Kasumi-1 (cell line): ENCODE results near the gene AKAP11.

ENCODE experiments used
- DNase-seq, 2 experiments: peaks; one replicate each; lab custom pipeline; 2025; lab: John Stamatoyannopoulos, UW

AKAP11 gene

GRCh38 chr13:42337808-42338600 lies 66.1 kb downstream of the AKAP11 start:
- no peak for DNase-seq

- no peak for DNase-seq
Measured at GRCh38 chr13:42345367-42345766, 73.4 kb downstream of the AKAP11 start.

DNA sequence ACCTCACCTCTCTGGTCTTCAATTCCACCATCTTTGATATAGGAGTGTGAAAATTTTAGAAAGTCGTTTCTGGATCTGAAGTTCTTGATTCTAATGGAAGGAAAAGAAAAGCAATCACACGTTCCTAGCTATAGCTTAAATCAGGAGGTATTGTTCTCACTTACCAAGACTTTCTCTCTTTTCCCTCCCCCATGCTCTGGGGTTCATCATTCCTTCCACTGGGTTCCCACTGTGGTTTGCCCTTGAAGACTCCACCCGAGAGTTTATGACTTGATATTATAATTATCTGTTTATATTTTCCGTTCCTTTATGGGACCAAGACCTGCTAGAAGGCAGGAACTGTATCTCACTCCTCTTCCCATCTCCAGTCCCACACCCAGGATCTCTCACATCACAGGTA lies 76.6 kb downstream of the AKAP11 start:
- DNase-seq, result no peak

DNA sequence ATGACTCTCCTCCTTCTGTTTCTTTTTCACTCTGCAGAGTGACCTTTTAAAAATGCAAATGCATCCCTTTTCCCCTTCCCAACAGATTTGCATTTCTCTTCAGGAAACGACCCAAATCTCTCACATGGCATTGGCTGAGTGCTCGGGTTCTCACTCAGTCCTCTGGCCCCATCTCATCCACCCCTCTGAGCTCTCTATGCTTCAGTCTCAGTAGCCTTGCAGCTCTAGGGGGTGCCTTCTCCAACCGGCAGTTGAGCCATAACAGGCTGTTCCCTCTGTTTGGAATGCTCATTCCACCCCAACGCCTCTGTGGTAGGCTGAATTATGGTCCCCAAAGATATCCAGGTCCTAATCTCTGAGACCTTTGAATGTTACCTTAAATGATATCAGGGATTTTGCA lies 78.2 kb downstream of the AKAP11 start:
- DNase-seq, result no peak

DNA sequence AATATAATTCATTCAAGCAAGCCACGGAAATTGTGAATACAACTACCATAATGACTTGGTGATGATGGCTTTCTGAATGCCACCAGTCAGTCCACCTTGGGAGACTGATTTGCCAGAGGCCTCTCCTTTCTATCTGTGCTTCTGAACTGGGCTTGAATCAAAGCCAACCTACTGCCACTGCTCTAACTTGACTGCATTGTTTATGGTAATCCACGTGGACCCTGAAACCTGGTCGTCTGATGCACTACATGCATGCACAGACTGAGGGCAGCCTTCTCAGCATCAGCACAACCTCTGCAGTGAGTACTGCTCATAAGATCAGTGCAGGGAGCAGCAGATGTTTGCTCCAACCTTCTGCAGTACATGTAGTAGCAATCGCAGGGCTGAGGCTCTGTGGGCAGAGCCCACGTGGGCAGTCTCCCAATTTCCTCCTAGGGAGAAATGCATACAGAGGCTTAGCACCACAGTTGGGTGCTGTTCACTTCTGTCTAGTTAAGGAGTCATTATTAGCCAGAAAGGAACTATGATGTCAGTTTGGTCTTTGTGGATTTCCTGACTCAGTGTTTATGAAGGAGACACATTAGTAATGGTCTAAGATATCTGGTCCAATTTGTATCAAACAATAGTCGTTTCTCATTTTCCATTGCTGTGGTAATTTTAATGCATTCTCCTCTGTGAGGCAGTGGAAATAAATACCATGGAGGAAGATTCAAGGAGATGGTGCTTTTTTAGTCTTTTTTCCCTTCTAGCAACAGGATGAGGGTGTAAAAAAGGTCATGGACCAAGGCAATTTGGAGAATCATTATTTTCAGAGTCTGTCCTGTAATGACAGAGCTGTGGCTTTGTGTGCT lies 82.5 kb downstream of the AKAP11 start:
- peak; percentile 80 to 85 for DNase-seq

GRCh38 chr13:42355092-42355485 lies 83.1 kb downstream of the AKAP11 start:
- no peak for DNase-seq

DNA sequence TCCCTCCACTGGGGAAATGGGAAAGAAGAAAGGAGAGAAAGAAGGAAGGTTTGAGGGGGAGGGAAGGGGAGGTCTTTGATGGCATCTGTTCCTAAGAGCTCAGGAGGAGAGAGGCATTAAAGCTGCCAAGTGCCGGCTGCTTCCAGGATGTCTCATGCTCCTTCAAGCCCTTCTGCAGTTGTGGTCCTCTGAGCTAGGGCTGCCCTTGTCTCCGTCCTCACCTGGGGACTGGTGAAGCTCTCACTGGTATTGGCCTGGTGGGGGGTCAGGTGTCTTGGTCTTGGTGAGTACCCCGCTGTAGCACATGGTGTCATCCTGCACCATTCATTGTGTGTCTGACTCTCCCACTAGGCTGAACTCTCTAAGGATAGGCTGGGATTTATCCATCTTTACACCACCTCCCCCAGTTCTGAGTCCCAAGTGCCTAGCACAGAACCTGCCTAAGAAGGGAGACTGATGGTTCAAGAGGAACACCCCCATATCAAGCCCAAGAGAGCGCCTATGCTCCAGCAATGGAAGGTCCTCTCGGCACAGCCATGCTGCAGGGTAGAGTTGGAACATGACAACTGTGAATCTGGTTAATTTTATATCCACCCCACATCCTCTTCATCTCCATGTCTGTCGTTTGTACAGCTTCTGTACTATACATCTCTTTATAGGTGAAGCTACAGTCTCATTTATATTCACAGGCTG lies 83.7 kb downstream of the AKAP11 start:
- no peak for DNase-seq

- no peak for DNase-seq
Measured at GRCh38 chr13:42356184-42356575, 84.2 kb downstream of the AKAP11 start.

- DNase-seq, result no peak
Measured at GRCh38 chr13:42360046-42360574, 88.2 kb downstream of the AKAP11 start.

GRCh38 chr13:42361701-42362100 lies 89.7 kb downstream of the AKAP11 start:
- DNase-seq, result no peak

GRCh38 chr13:42363941-42364612 lies 92.1 kb downstream of the AKAP11 start:
- peak; percentile 73 to 84 for DNase-seq

DNA sequence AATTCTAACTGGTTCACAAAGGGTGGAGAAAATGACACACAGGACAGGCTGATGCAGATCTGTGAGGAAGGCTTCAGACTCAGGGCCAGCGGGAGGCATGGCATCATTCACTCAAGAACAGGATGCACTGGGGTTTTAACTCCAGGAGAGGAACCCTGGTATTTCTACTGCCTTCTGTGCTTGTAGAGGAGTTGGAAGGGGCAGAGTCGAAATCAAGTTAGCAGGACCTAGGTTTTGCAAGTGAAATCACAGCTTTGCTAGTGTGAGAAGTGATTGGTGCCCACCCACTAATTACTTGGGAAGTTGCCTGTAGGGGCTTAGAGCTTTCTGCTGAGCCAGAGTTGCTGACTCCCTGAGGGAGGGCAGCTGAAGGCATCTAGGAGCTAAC lies 92.7 kb downstream of the AKAP11 start:
- peak; percentile 40 to 62 for DNase-seq

DNA sequence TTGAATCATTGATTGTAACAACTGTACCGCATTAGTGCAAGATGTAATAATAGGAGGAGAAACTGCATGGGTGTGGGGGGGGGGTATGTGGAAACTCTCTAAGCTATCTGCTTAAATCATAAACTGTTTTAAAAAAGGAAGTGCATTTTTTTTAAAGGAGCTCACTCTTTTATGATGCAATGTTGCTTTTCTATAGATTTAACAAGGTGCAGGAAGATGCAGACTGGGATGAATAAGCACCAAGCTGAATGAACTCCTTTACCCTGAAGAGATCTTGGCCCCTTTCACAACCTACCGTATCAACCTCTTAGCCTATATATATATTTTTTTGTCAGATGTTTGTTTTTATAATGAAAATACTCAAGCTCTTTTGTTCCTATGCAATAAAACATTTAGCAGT lies 95.9 kb downstream of the AKAP11 start:
- peak; percentile 14 to 18 for DNase-seq

DNA sequence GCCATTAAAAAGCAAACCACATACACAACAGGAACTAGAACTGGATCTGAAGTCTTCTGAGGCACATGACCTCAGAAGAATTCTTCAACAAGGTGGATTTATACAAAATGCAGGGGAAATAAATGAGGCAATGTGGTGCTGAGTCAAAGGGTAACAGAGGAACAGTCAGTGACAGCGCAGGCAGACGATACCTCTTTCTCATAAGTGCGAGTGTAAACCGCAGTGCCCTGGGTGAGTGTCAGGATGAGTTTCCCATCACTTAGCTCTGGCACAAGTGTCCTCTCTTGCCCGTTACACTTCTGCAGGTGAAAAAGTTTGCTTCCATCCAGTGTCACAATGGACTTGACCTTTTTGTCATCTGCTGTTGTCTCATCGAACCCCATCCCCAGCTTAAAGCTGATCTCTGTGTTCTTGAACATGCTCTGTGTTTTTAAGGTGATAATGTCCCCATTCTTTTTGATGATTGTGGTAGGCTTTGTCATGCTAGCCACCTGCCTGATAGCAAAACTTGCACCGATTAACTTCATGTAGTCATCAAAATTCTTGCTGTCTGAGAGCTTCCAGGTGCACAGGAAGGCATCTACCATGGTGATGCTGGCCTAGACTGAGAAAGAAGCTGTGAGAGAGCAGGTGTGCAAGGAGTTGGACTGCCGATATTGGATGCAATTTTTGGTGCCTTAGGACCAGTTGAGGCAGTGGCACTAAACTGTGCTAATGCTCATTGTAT lies 97.3 kb downstream of the AKAP11 start:
- DNase-seq, result no peak

- DNase-seq, result no peak
Measured at GRCh38 chr13:42370229-42370628, 98.3 kb downstream of the AKAP11 start.
